Dendritic cell treated with granulocyte-macrophage colony-stimulating factor and Interleukin-4, amounts not matched to agents 40 ng/mL and 50 ng/mL, for 4 days (primary cell): ENCODE measurements around the gene HOXD13.

Source experiments
- H3K27ac Mint-ChIP-seq: one replicate; pipeline ENCODE4 v1.8.0; 2022; ENCODE audit warnings: mild to moderate bottlenecking, mixed read lengths
- H3K27me3 Mint-ChIP-seq: one replicate; pipeline ENCODE4 v1.8.0; 2022; ENCODE audit warnings: mild to moderate bottlenecking, mixed read lengths
- H3K36me3 Mint-ChIP-seq: one replicate; pipeline ENCODE4 v1.8.0; 2022; ENCODE audit warnings: low read depth, mixed read lengths
- H3K4me1 Mint-ChIP-seq: one replicate; pipeline ENCODE4 v1.8.0; 2022; ENCODE audit warnings: low read depth, mixed read lengths
- H3K4me3 Mint-ChIP-seq: one replicate; pipeline ENCODE4 v1.8.0; 2022; ENCODE audit warnings: mild to moderate bottlenecking, moderate library complexity, mixed read lengths
- H3K9me3 Mint-ChIP-seq: one replicate; pipeline ENCODE4 v1.8.0; 2022; ENCODE audit warnings: mixed read lengths
- intact Hi-C: fragments of 100-400 bp; cut with micrococcal nuclease; formaldehyde crosslinking; loops from one replicate; pipeline ENCODE4 v1.15.0; 2022

HOXD13 gene

GRCh38 chr2:176076796-176077195 lies 15.7 kb upstream of the HOXD13 start:
- Mint-ChIP-seq H3K27me3 (peaks cover 80% of the 10 kb centered on the region), H3K4me3 (no peak overlapping the region), H3K9me3 (no peaks in the 10 kb centered on the region), H3K27ac (no peak overlapping the region), H3K4me1 (peaks cover 25% of the 10 kb centered on the region), H3K36me3 (no peaks in the 10 kb centered on the region)
- intact Hi-C loops: no loop called here

DNA sequence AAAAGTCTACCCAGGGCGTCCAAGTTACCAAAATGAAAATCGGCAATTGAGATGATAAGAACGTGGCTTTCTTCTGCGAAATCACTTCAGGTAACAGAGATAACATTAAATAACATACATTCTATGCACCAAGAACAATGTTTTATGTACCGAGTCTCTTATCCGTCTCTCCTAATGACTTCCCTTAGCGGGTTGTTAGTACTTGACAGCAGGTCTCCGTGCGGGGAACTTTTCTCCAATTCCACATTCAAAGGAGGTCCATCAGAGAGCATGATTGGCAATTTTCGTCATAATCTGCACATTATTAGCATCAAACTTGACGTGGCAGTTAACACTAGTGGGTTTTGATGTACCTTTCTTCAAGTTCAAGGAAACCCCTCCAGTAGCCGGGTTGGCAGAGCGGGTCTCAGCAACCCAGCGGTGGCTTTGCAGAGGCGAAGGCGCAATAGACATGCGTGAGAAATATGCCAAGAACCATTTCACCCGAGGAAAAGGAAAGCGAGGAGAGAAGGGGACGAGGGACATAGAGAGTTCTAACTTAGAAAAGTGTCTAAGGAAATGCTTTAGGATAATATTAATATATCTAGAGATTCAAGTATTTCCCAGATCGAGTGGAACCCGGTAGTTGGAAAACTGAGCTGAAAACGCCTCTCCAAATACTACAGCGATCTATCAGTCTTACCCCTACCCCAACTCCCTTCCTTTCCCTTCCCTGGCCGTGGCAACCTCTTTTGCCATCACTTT lies 13.8 kb upstream of the HOXD13 start:
- no peak overlapping the region for H3K27ac Mint-ChIP-seq
- H3K4me3 Mint-ChIP-seq: no peak overlapping the region
- no peaks in the 10 kb centered on the region for H3K9me3 Mint-ChIP-seq
- intact Hi-C loops: no loop called here
- no peaks in the 10 kb centered on the region for H3K36me3 Mint-ChIP-seq
- peaks cover 81% of the 10 kb centered on the region for H3K27me3 Mint-ChIP-seq
- H3K4me1 Mint-ChIP-seq: peaks cover 31% of the 10 kb centered on the region

DNA sequence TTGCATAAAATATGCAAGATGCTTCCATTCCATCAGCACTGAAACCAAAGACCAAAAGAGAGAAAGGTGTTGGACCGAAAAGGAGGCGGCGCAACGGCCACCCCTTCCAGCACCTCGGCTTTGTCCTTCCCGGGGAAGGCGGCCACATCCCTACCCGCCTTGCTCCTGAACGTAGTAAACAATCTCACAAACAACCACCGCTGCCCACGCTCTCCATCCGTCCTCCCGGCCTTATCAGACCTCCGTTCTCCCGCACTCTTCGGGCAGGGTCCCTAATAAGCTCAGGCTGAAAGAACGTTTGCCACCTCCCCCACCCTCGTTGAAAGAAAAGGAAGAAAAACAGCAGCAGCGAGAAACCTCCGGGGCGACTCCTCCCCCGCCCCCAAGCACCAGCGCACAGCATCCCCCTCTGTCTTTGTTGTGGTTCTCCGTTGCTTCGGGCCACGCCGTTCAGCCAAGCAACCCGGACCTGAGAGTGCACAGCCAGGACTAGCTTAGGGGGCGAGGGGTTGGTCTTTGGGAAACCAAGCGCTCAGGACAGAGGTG lies 13.2 kb upstream of the HOXD13 start:
- H3K27me3 Mint-ChIP-seq: peaks cover 81% of the 10 kb centered on the region
- peak overlapping the region; percentile 53 for H3K4me3 Mint-ChIP-seq
- peaks cover 32% of the 10 kb centered on the region for H3K4me1 Mint-ChIP-seq
- no peaks in the 10 kb centered on the region for H3K9me3 Mint-ChIP-seq
- no peak overlapping the region for H3K27ac Mint-ChIP-seq
- H3K36me3 Mint-ChIP-seq: no peaks in the 10 kb centered on the region
- intact Hi-C loops: no loop called here

DNA sequence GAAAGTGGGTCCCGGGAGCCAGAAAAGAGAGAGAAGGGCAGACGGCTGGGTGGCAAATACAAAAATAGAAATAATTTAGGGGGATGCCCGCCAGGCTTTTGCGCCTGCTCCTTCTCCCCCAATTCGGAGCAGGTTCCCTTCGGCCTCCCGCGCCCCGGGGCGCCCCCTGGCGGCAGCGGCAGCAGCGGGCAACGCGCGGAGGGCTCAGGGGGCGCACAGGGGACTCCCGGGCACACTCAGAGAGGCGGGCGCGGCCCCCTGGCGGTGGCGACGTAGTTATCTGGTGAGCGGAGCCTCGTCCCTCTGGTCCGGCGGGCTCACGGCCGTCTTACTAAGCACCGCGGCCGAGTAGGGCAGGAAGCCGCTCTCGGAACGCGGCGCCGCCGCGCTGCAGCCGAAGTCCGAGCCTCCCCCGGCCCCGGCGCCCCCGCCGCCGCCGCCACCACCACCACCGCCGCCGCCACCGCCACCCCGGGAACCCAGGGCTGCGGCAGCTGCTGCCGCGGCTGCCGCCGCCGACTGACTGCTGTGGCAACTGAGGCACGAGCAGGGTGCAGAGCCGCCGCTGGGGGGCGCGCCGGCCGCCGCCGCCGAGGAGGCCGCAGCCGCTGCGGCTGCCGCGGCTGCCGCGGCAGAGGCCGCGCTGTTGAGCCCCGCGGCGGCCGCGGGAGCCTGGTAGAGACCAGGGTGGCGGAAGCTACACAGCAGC lies 12.5 kb upstream of the HOXD13 start:
- Mint-ChIP-seq H3K27ac (no peak overlapping the region), H3K4me3 (peak overlapping the region; percentile 53), H3K36me3 (no peaks in the 10 kb centered on the region), H3K4me1 (peaks cover 38% of the 10 kb centered on the region), H3K9me3 (no peaks in the 10 kb centered on the region), H3K27me3 (peaks cover 81% of the 10 kb centered on the region)
- intact Hi-C loops: no loop called here

GRCh38 chr2:176080540-176081375 lies 11.8 kb upstream of the HOXD13 start:
- H3K36me3 Mint-ChIP-seq: no peaks in the 10 kb centered on the region
- peak overlapping the region; percentile 53 for H3K4me3 Mint-ChIP-seq
- no peaks in the 10 kb centered on the region for H3K9me3 Mint-ChIP-seq
- intact Hi-C loops: no loop called here
- H3K4me1 Mint-ChIP-seq: peaks cover 42% of the 10 kb centered on the region
- H3K27ac Mint-ChIP-seq: no peak overlapping the region
- peaks cover 81% of the 10 kb centered on the region for H3K27me3 Mint-ChIP-seq

DNA sequence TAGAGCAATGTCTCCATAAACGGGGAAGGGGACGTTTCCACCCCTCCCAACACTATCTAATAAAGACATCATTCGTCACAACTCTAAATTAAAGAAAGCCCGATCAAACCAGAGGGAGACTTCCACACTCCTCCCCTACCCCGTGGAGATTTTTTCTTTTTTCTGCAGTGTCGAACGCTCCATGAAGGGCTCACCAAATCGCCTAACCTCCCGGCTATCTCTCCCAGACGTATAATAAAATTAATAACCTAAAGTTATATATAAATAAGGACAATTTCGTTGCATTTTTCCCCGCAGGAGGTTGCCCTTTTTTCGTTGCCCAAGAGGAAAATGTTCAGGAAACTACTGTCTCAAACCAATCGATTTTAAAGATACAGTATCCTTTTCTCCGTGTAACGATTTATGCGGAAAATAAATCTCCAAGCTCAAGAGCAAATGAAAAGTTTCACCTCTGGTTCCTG lies 11.1 kb upstream of the HOXD13 start:
- no peak overlapping the region for H3K27ac Mint-ChIP-seq
- intact Hi-C loops: no loop called here
- no peaks in the 10 kb centered on the region for H3K36me3 Mint-ChIP-seq
- H3K4me3 Mint-ChIP-seq: no peak overlapping the region
- H3K4me1 Mint-ChIP-seq: peaks cover 49% of the 10 kb centered on the region
- H3K27me3 Mint-ChIP-seq: peaks cover 83% of the 10 kb centered on the region
- H3K9me3 Mint-ChIP-seq: no peaks in the 10 kb centered on the region

GRCh38 chr2:176081837-176082524 lies 10.5 kb upstream of the HOXD13 start:
- intact Hi-C loops: no loop called here
- Mint-ChIP-seq H3K4me3 (no peak overlapping the region), H3K9me3 (no peaks in the 10 kb centered on the region), H3K4me1 (peaks cover 50% of the 10 kb centered on the region), H3K27ac (no peak overlapping the region), H3K36me3 (no peaks in the 10 kb centered on the region), H3K27me3 (peaks cover 85% of the 10 kb centered on the region)

DNA sequence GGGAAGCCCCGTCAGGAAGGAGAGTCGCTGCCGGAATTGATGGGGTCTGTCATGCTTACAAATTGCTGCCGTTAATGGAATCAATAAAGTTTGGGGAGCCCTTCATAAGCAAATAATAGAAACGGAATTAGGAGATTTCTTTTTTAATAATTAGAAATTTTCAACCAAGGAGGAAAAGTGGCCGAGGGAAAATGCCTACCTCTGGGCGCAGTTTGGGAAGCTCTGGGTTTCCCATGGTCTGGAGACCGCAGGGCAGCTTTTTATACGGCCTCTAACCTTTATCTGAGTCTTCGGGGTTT lies 10.0 kb upstream of the HOXD13 start:
- no peak overlapping the region for H3K4me3 Mint-ChIP-seq
- peaks cover 90% of the 10 kb centered on the region for H3K27me3 Mint-ChIP-seq
- no peaks in the 10 kb centered on the region for H3K36me3 Mint-ChIP-seq
- no peaks in the 10 kb centered on the region for H3K9me3 Mint-ChIP-seq
- intact Hi-C loops: no loop called here
- no peak overlapping the region for H3K27ac Mint-ChIP-seq
- peaks cover 50% of the 10 kb centered on the region for H3K4me1 Mint-ChIP-seq

DNA sequence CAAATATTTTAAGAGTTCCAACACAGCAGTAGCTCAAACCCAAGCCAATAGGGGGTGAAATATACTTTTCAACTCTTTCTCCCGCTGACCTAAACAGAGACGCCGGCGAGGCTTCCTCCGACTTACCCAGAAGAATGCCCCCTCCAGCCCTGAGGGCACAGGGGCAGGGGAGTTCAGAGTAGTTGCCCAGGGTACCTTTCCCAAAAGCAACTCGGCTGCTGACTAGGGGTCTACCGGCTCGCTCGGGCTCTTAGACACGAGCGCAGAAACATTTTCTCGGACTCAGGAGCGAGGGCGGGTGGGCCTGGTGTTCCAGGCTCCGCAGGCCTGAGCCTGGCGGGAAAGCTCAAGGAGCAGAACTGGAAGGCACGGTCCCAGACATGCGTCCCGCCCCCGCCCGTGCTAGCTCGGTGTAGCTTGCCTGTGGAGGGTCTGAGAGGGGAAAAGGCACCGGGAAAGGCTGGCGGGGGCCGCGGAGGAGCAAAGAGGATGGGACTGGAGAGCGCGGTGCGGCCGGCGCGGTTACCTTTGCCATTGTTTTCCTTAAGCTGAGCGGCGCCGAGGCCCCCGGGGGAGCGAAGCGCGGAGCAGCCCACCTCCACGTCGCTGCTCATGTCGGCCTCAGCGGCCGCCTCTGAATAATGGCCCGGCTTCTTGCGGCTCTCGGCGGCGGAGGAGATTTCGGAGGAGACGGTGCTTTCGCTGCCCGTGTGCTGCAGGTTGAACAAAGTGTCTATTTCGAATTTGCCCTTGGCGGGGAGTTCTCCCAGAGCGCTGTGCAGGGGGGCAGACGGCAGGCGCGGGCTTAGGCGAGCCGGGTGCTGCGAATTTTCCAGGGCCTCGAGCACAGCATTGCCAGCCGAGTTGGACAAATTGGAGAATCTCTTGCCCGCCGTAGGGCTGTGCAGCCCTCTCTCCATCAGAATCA lies 9.4 kb upstream of the HOXD13 start:
- H3K36me3 Mint-ChIP-seq: no peaks in the 10 kb centered on the region
- H3K4me1 Mint-ChIP-seq: peaks cover 54% of the 10 kb centered on the region
- H3K27me3 Mint-ChIP-seq: peaks cover 96% of the 10 kb centered on the region
- intact Hi-C loops: no loop called here
- H3K27ac Mint-ChIP-seq: no peak overlapping the region
- no peak overlapping the region for H3K4me3 Mint-ChIP-seq
- H3K9me3 Mint-ChIP-seq: no peaks in the 10 kb centered on the region

GRCh38 chr2:176083796-176084261 lies 8.7 kb upstream of the HOXD13 start, which contains the start of gene EVX2:
EVX2 (minus strand) TSS chr2:176083962; CDS start chr2:176083776, 186 bp downstream.
- Mint-ChIP-seq H3K4me1 (peaks cover 53% of the 10 kb centered on the region), H3K27me3 (peaks cover 96% of the 10 kb centered on the region), H3K27ac (no peak within 1 kb of the TSS), H3K36me3 (no peaks in the 10 kb centered on the region), H3K9me3 (no peaks in the 10 kb centered on the region), H3K4me3 (no peak within 1 kb of the TSS)
- intact Hi-C loops: no loop called here

DNA sequence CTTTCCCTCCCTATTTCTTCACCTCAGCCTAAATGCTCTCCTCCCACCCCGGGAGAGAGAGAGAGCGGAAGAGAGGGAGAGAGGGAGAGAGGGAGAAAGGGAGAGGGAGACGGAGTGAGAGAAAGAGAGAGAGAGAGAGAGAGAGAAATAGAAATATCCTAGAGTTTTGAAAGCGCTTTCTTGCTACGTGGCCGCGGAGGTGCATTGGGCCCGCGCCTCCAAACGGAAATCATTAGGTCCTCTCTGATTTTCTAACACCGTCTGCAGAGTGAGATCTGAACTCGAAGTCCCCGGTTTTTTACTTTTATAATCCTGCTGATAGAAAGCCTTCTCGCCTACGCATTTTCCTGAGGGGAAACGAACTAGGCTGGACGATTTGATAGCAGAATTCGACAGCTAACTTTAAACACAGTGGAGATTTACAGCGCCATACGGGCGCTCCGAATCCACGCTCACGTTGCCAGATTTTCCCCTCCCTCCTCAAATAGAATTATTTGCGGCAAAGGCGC lies 7.9 kb upstream of the HOXD13 start:
- H3K27me3 Mint-ChIP-seq: peaks cover 96% of the 10 kb centered on the region
- no peaks in the 10 kb centered on the region for H3K9me3 Mint-ChIP-seq
- no peaks in the 10 kb centered on the region for H3K36me3 Mint-ChIP-seq
- H3K4me3 Mint-ChIP-seq: no peak overlapping the region
- intact Hi-C loops: no loop called here
- H3K4me1 Mint-ChIP-seq: peaks cover 44% of the 10 kb centered on the region
- H3K27ac Mint-ChIP-seq: no peak overlapping the region

DNA sequence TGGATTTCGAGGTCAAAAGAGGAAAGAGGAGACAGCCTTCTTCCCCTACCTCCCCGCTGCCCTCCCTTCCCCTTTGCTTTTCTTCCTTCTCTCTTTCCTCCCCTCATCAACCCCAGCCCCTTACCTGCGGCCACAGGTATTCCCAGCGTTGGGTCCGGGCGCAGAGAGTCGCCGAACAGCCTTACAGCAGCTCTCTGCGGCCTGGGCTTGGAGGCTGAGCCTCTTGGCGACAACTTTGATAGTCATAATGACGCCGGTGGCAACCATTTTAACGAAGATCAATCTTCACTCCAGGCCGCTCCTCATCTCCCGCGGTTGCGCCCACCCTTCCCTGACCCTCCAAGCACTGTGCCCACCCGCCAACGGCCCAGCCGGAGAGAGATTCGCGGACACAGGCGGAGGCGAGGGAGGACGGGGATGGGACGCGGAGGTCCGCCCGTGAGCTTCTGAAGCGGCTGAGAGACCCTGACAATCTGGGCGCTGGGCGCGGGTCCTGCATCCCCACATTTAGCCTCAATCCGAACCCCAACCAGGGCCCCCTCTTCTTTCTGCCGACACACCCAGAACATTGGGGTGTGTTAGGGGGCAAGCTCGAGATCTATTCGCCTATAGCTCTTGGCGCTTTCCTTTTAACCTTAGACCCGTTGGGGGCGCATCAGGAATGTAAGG lies 7.3 kb upstream of the HOXD13 start:
- H3K4me3 Mint-ChIP-seq: no peak overlapping the region
- peaks cover 42% of the 10 kb centered on the region for H3K4me1 Mint-ChIP-seq
- intact Hi-C loops: no loop called here
- no peak overlapping the region for H3K27ac Mint-ChIP-seq
- peaks cover 100% of the 10 kb centered on the region for H3K27me3 Mint-ChIP-seq
- H3K36me3 Mint-ChIP-seq: no peaks in the 10 kb centered on the region
- H3K9me3 Mint-ChIP-seq: no peaks in the 10 kb centered on the region
